ENCODE measurements around the gene OR2J3. TPM values are rescaled to one million over a fixed set of nuclear protein-coding genes. Genes with fewer than 3 reads are reported as not detected.

OR2J3 gene
- total RNA-seq (2021; ENCODE audit: unreplicated experiment) = not detected
- polyA plus RNA-seq (2012) = not detected in 2 replicates
- Bru-seq, nascent RNA = not detected
- not detected for BruChase-seq, experiment 1, labeled RNA remaining after a 6-hour chase
- not detected for BruChase-seq, experiment 2, labeled RNA remaining after a 2-hour chase
- long read RNA-seq = 0 reads

GRCh38 chr6:29107758-29108157, at the start of gene OR2J3:
Gene OR2J3 (plus strand): TSS chr6:29108058. CDS start chr6:29111891, 3,833 bp downstream.
- no peak for DNase-seq (ENCODE audit: low read depth, low spot score)

More at GRCh38 chr6:29107758-29108157, at the start of gene OR2J3:
- no peak within 1 kb of the TSS for H3K4me2 ChIP-seq (ENCODE audit: low read length)
- intact Hi-C loops (cut with micrococcal nuclease) = no loop called here
- H3K4me3 ChIP-seq (replicated peaks in 1 of 2; ENCODE audit: low read depth in 1 of 2, low read length in 2 of 2) = no peak within 1 kb of the TSS
- H3K36me3 ChIP-seq (ENCODE audit: control insufficient read depth in 1 of 2, insufficient read depth in 2 of 2, low read length in 2 of 2) = no peaks in the 10 kb centered on the region
- ChIA-PET RAD21 (ENCODE audit: low non-redundant PET in 1 of 2, low total read pairs in 2 of 2, uncharacterized antibody in 2 of 2, unreplicated experiment in 2 of 2) (no interaction called here), POLR2A (no interaction called here), CTCF (no interaction called here)
- H3K9ac ChIP-seq (ENCODE audit: low read length) = no peak within 1 kb of the TSS
- H3K27ac ChIP-seq (ENCODE audit: low read depth, low read length) = no peak within 1 kb of the TSS
- no peak within 1 kb of the TSS for H2AFZ ChIP-seq (ENCODE audit: low read depth, low read length, poor library complexity, severe bottlenecking)
- no peaks in the 10 kb centered on the region for H4K20me1 ChIP-seq (ENCODE audit: insufficient read depth)
- TF ChIP-seq SIN3A (IDR thresholded peaks at IDR 0.05; ENCODE audit: low read depth) (no peak), SP1 (IDR thresholded peaks at IDR 0.05; ENCODE audit: low read depth) (no peak), ZNF274 (IDR thresholded peaks at IDR 0.05; ENCODE audit: low read depth, low read length) (no peak), REST (IDR thresholded peaks at IDR 0.05; ENCODE audit: low read depth) (no peak), EZH2phosphoT487 (IDR thresholded peaks at IDR 0.05; ENCODE audit: borderline replicate concordance) (no peak), YY1 (IDR thresholded peaks at IDR 0.05; ENCODE audit: extremely low read depth, insufficient replicate concordance, low read depth, low read length) (no peak), POLR2AphosphoS5 (IDR thresholded peaks at IDR 0.05; ENCODE audit: low read depth, low read length) (no peak), CBX3 (IDR thresholded peaks at IDR 0.05; ENCODE audit: low read depth) (no peak), RAD21 (IDR thresholded peaks at IDR 0.05; ENCODE audit: low read depth) (no peak)
- TF ChIP-seq, protein P1, sequence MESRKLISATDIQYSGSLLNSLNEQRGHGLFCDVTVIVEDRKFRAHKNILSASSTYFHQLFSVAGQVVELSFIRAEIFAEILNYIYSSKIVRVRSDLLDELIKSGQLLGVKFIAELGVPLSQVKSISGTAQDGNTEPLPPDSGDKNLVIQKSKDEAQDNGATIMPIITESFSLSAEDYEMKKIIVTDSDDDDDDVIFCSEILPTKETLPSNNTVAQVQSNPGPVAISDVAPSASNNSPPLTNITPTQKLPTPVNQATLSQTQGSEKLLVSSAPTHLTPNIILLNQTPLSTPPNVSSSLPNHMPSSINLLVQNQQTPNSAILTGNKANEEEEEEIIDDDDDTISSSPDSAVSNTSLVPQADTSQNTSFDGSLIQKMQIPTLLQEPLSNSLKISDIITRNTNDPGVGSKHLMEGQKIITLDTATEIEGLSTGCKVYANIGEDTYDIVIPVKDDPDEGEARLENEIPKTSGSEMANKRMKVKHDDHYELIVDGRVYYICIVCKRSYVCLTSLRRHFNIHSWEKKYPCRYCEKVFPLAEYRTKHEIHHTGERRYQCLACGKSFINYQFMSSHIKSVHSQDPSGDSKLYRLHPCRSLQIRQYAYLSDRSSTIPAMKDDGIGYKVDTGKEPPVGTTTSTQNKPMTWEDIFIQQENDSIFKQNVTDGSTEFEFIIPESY (IDR thresholded peaks at IDR 0.05; ENCODE audit: extremely low read depth, insufficient replicate concordance, low read length) = no peak
- H3K79me2 ChIP-seq (ENCODE audit: insufficient read depth, low read length) = no peaks in the 10 kb centered on the region
- H3K27me3 ChIP-seq (ENCODE audit: insufficient read depth, low read length) = no peaks in the 10 kb centered on the region
- H3K9me2 ChIP-seq (ENCODE audit: insufficient read depth) = no peaks in the 10 kb centered on the region
- no peak for ATAC-seq
- H3K9me3 ChIP-seq (ENCODE audit: control insufficient read depth in 1 of 2, insufficient read depth in 1 of 2, low read depth in 1 of 2, low read length in 2 of 2) = no peaks in the 10 kb centered on the region
- no TSS peak for BruUV-seq (replicated peaks)
- H3K4me1 ChIP-seq (ENCODE audit: control insufficient read depth in 1 of 2, insufficient read depth in 2 of 2, low read length in 2 of 2) = no peaks in the 10 kb centered on the region

All from HCT116 (cell line).